Endothelial cell (in vitro differentiated cells): ENCODE measurements around the gene FBXO48. TPM values are rescaled to one million over a fixed set of nuclear protein-coding genes. Genes with fewer than 3 reads are reported as not detected.
"Not testable (repeated sequence)": the region's sequence is repeated elsewhere in the genome, so short reads cannot be mapped to it uniquely, and the experiment has no call there.

Experiments used
- DNase-seq: peaks from one replicate; pipeline ENCODE4 v3.0.0; 2021; ENCODE audit warnings: low spot score
- H3K27ac Mint-ChIP-seq: one replicate; pipeline ENCODE4 v1.8.0; 2021; ENCODE audit warnings: mixed read lengths, inconsistent platforms; ENCODE audit not compliant: unreplicated experiment
- H3K27me3 Mint-ChIP-seq: one replicate; pipeline ENCODE4 v1.8.0; 2021; ENCODE audit warnings: mild to moderate bottlenecking, moderate library complexity, mixed read lengths, inconsistent platforms; ENCODE audit not compliant: unreplicated experiment
- H3K36me3 Mint-ChIP-seq: one replicate; pipeline ENCODE4 v1.8.0; 2021; ENCODE audit warnings: mild to moderate bottlenecking, low read depth, mixed read lengths, inconsistent platforms; ENCODE audit not compliant: unreplicated experiment
- H3K4me1 Mint-ChIP-seq: one replicate; pipeline ENCODE4 v1.8.0; 2021; ENCODE audit warnings: mild to moderate bottlenecking, mixed read lengths, inconsistent platforms; ENCODE audit not compliant: unreplicated experiment
- H3K4me3 Mint-ChIP-seq: one replicate; pipeline ENCODE4 v1.8.0; 2021; ENCODE audit warnings: mild to moderate bottlenecking, mixed read lengths, inconsistent platforms; ENCODE audit not compliant: unreplicated experiment
- H3K9me3 Mint-ChIP-seq: one replicate; pipeline ENCODE4 v1.8.0; 2021; ENCODE audit warnings: mixed read lengths, inconsistent platforms; ENCODE audit not compliant: unreplicated experiment
- CTCF ChIP-seq: fragments of 200-600 bp; sonication (generic); IDR thresholded peaks from one replicate; pipeline ENCODE4 v1.5.0; 2021; ENCODE audit warnings: antibody characterized with exemption; ENCODE audit not compliant: unreplicated experiment
- total RNA-seq: library from RNA; stranded (reverse); fragmentation: NEBNext Ultra II Directional; extraction: Animal tissue kit (Norgen Biotek cat#: 25700); gene quantifications from one replicate; pipeline ENCODE4 v1.2.1, GENCODE V29; 2021; ENCODE audit not compliant: unreplicated experiment

FBXO48 gene
- total RNA-seq, 1 donor from 2014 or later: 1.6 TPM

GRCh38 chr2:68448671-68449653 lies 18.1 kb downstream of the FBXO48 start:
- no peak for DNase-seq
- Mint-ChIP-seq H3K36me3 (no peaks in the 10 kb centered on the region), H3K4me1 (no peaks in the 10 kb centered on the region), H3K27me3 (peaks cover 2% of the 10 kb centered on the region), H3K4me3 (no peak overlapping the region), H3K9me3 (no peaks in the 10 kb centered on the region), H3K27ac (no peak overlapping the region)
- TF ChIP-seq CTCF: no peak

GRCh38 chr2:68447118-68447517 lies 20.0 kb downstream of the FBXO48 start:
- Mint-ChIP-seq H3K27me3 (peaks cover 2% of the 10 kb centered on the region), H3K27ac (peak overlapping the region; percentile 41), H3K4me3 (no peak overlapping the region), H3K4me1 (no peaks in the 10 kb centered on the region), H3K36me3 (no peaks in the 10 kb centered on the region), H3K9me3 (no peaks in the 10 kb centered on the region)
- DNase-seq: no peak
- no peak for TF ChIP-seq CTCF

DNA sequence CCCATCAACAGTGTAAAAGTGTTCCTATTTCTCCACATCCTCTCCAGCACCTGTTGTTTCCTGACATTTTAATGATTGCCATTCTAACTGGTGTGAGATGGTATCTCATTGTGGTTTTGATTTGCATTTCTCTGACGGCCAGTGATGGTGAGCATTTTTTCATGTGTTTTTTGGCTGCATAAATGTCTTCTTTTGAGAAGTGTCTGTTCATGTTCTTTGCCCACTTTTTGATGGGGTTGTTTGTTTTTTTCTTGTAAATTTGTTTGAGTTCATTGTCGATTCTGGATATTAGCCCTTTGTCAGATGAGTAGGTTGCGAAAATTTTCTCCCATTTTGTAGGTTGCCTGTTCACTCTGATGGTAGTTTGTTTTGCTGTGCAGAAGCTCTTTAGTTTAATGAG lies 20.7 kb downstream of the FBXO48 start:
- H3K36me3 Mint-ChIP-seq, H3K9me3 Mint-ChIP-seq, DNase-seq, H3K4me3 Mint-ChIP-seq, H3K27ac Mint-ChIP-seq, H3K27me3 Mint-ChIP-seq, H3K4me1 Mint-ChIP-seq: not testable (repeated sequence)

GRCh38 chr2:68441994-68442322 lies 25.1 kb downstream of the FBXO48 start:
- no peak for TF ChIP-seq CTCF
- DNase-seq: no peak
- no peaks in the 10 kb centered on the region for H3K4me1 Mint-ChIP-seq
- peaks cover under 1% of the 10 kb centered on the region for H3K27me3 Mint-ChIP-seq
- no peak overlapping the region for H3K27ac Mint-ChIP-seq
- H3K36me3 Mint-ChIP-seq: no peaks in the 10 kb centered on the region
- no peak overlapping the region for H3K4me3 Mint-ChIP-seq
- H3K9me3 Mint-ChIP-seq: no peaks in the 10 kb centered on the region

DNA sequence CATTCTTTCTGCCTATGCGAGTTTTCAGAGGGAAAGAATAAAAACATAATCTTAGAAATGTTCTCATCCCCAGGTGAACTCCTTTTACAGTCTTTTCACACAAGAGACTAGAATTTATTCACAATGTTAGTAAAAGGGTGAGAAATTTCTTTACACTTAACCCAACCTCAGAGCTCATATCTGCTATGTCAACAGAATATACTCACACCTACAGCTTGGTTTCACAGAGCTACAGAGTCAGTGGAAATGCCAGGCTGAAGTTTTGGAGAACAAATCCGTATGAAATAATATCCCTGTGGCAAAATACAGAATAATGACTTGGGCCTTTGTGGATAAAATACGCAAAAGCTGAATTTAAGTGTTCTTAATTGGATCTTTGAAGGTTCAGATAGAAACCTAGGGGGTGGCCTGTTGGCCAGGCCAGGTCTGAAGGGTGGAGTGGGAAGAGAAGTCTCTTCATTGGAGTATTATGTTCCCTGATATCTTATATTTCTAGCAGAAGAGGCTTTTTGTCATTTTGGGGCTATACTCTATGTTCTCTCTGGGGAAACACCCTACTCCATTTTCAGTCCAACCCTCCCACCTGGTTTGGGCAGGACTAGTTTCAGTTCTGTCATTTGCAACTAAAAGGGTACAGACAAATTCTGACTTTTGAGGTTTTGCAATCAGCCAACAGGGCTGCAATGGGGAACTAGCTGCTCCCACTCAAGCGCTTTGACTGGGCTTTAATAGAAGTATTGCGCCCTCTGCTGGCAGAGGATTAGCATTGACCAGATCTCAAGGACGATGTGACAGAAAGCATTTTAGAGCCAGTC lies 25.7 kb downstream of the FBXO48 start:
- Mint-ChIP-seq H3K9me3 (no peaks in the 10 kb centered on the region), H3K4me1 (peaks cover under 1% of the 10 kb centered on the region), H3K27ac (no peak overlapping the region), H3K4me3 (no peak overlapping the region), H3K36me3 (no peaks in the 10 kb centered on the region), H3K27me3 (peaks cover 1% of the 10 kb centered on the region)
- peak; percentile 93 for TF ChIP-seq CTCF
- peak; percentile 77 for DNase-seq
